ENCODE data around the gene PROM2. TPM values are rescaled to one million over a fixed set of nuclear protein-coding genes. Genes with fewer than 3 reads are reported as not detected.
"Not testable (repeated sequence)": the region's sequence is repeated elsewhere in the genome, so short reads cannot be mapped to it uniquely, and the experiment has no call there.

PROM2 gene
- total RNA-seq, 4 donors from 2014 or later: 0.50 to 3.2 (median 2.1) TPM

GRCh38 chr2:95268211-95269035 is 5.8 kb upstream of the PROM2 start:
- Histone ChIP-seq H3K9me3 (no peaks in the 10 kb centered on the region), H3K27ac (replicated peaks in 1 of 4) (no peak overlapping the region), H3K4me1 (peaks cover 0 to 9% (median 2%) of the 10 kb centered on the region in 4 donors), H3K27me3 (no peaks in the 10 kb centered on the region), H3K4me3 (no peak overlapping the region), H3K36me3 (no peaks in the 10 kb centered on the region)
- WGBS: 81% methylated on average over 7 of the region's 13 CpGs
- intact Hi-C loops (cut with DNase I): no loop called here
- TF ChIP-seq POLR2A (IDR thresholded peaks at IDR 0.05; ENCODE audit: low read depth) (no peak), EP300 (IDR thresholded peaks at IDR 0.05) (no peak)
- TF ChIP-seq, protein P1, sequence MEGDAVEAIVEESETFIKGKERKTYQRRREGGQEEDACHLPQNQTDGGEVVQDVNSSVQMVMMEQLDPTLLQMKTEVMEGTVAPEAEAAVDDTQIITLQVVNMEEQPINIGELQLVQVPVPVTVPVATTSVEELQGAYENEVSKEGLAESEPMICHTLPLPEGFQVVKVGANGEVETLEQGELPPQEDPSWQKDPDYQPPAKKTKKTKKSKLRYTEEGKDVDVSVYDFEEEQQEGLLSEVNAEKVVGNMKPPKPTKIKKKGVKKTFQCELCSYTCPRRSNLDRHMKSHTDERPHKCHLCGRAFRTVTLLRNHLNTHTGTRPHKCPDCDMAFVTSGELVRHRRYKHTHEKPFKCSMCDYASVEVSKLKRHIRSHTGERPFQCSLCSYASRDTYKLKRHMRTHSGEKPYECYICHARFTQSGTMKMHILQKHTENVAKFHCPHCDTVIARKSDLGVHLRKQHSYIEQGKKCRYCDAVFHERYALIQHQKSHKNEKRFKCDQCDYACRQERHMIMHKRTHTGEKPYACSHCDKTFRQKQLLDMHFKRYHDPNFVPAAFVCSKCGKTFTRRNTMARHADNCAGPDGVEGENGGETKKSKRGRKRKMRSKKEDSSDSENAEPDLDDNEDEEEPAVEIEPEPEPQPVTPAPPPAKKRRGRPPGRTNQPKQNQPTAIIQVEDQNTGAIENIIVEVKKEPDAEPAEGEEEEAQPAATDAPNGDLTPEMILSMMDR (IDR thresholded peaks at IDR 0.05): no peak
- peak; percentile 72 for DNase-seq (ENCODE audit: extremely low spot score)

DNA sequence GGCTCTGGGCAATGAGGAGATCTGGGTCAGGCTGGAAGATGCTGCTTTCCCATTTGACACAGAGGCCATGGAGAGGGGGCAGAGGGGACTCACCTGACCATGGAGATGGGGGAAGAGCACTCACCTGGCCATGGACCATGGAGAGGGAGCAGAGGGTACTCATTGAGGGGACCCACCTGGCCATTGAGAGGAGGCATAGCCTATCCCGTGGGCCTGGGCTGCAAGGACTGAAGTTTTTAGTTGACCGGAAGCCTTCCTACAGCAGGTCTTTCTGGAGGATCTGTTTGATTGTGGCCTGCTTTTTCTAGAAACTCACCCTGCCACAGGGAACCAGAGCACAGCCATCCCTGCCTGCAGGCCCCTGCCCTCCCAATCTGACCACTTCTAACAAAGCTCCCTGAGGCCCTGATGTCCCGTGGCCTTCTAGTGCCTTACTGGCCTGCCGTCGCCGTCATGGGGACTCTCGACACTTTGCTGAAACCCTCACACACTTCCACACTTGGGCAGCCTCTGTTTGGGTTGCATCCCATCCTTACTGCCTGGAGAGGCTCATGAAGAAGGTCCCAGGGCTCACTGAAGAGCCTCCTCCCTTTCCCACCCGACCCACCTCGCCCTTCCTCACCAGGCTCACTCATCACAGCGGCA is 5.1 kb upstream of the PROM2 start:
- DNase-seq (ENCODE audit: extremely low spot score): peak; percentile 91
- TF ChIP-seq, protein P1 (IDR thresholded peaks at IDR 0.05): no peak
- no peak for TF ChIP-seq EP300 (IDR thresholded peaks at IDR 0.05)
- TF ChIP-seq POLR2AphosphoS5 (IDR thresholded peaks at IDR 0.05): no peak
- TF ChIP-seq POLR2A (IDR thresholded peaks at IDR 0.05; ENCODE audit: low read depth): no peak
- no peaks in the 10 kb centered on the region for H3K36me3 ChIP-seq
- 93% methylated on average over 10 of the region's 10 CpGs for WGBS
- H3K4me3 ChIP-seq: no peak overlapping the region
- peaks cover 0 to 9% (median 2%) of the 10 kb centered on the region in 4 donors for H3K4me1 ChIP-seq
- H3K27me3 ChIP-seq: no peaks in the 10 kb centered on the region
- H3K27ac ChIP-seq (replicated peaks in 1 of 4): no peak overlapping the region
- intact Hi-C loops (cut with DNase I): no loop called here
- no peaks in the 10 kb centered on the region for H3K9me3 ChIP-seq

GRCh38 chr2:95269745-95270144 is 4.5 kb upstream of the PROM2 start:
- H3K27ac ChIP-seq (replicated peaks in 1 of 4); H3K4me3 ChIP-seq; H3K36me3 ChIP-seq; H3K27me3 ChIP-seq; intact Hi-C loops (cut with DNase I); H3K4me1 ChIP-seq; H3K9me3 ChIP-seq: not testable (repeated sequence)
- peak; percentile 47 for DNase-seq (ENCODE audit: extremely low spot score)
- WGBS: 95% methylated on average over 5 of the region's 5 CpGs

DNA sequence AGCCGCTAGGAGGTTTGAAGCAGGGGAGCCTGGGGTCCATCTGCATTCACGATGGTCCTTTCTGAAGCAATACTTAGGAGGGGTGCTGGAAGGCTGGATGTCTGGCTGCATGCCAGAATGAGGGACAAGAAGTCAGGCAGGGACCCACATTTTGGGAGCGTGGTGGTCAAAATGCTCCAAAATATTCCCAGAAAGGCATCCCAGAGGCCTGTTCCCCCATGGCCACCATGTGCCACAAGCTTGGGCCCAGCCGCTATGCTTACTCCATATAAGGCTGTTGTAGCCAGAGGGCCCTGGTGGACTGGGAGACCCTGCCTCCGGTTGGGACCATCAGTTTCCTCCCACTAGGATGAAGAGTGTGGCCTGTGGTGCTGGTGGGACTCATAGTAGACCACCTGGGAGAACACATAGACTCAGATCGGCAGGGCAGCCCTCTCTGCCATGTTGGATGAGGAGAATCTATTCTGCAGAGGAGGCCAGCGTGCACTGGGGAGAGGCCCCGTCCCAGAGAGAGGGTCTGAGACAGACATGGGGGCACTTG is 3.6 kb upstream of the PROM2 start:
- Histone ChIP-seq H3K36me3 (no peaks in the 10 kb centered on the region), H3K27me3 (no peaks in the 10 kb centered on the region), H3K4me3 (no peak overlapping the region), H3K27ac (replicated peaks in 1 of 4) (no peak overlapping the region), H3K4me1 (no peaks in the 10 kb centered on the region), H3K9me3 (no peaks in the 10 kb centered on the region)
- TF ChIP-seq POLR2AphosphoS5 (IDR thresholded peaks at IDR 0.05) (no peak), POLR2A (IDR thresholded peaks at IDR 0.05; ENCODE audit: low read depth) (no peak), EP300 (IDR thresholded peaks at IDR 0.05) (no peak)
- TF ChIP-seq, protein P1 (IDR thresholded peaks at IDR 0.05): no peak
- DNase-seq (ENCODE audit: extremely low spot score): no peak
- intact Hi-C loops (cut with DNase I): no loop called here
- WGBS: 94% methylated on average over 7 of the region's 8 CpGs

DNA sequence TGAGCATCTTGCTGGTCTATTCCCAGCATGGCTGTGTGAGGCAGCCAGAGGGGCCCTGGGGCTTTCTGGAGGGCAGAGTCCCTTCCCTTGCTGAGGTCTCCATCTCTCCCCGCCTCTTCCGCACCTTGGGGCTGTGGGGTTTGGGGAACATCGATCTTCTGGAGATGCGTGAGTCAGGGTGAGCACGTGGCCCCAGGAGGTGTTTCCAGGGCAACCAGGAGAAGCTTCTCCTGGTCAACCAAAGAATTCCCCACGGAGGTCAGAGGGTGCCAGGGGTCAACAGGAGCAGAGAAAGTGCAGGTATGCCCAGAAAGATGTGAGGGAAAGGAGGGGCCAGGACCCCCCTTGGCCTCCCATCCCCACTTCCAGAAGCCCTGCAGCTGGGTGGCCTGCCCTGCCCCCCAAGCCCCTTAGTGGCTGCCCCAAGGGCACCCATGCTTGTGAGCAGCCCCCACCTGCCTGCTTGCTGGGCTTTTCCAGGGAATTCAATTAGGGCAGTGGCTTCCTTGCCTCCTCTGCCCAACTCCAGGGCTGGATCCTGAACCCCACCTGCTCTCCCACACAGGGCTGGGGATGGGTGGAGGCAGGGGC is 2.8 kb upstream of the PROM2 start:
- Histone ChIP-seq H3K27me3 (no peaks in the 10 kb centered on the region), H3K27ac (replicated peaks in 1 of 4) (no peak overlapping the region), H3K4me3 (no peak overlapping the region), H3K4me1 (no peaks in the 10 kb centered on the region), H3K36me3 (no peaks in the 10 kb centered on the region), H3K9me3 (no peaks in the 10 kb centered on the region)
- intact Hi-C loops (cut with DNase I): no loop called here
- TF ChIP-seq POLR2AphosphoS5 (IDR thresholded peaks at IDR 0.05) (no peak), POLR2A (IDR thresholded peaks at IDR 0.05; ENCODE audit: low read depth) (no peak), EP300 (IDR thresholded peaks at IDR 0.05) (no peak)
- TF ChIP-seq, protein P1 (IDR thresholded peaks at IDR 0.05): no peak
- WGBS: 73% methylated on average over 6 of the region's 6 CpGs
- no peak for DNase-seq (ENCODE audit: extremely low spot score)
